Activated CD4-positive, alpha-beta T cell treated with anti-CD3 and anti-CD28 coated beads for 36 hours (primary cell): ENCODE results near the gene MRPL41. TPM values are rescaled to one million over a fixed set of nuclear protein-coding genes. Genes with fewer than 3 reads are reported as not detected.
A peak's percentile ranks its signal among the peaks of the same experiment; 100 is the strongest.
"Not testable (repeated sequence)": the region's sequence is repeated elsewhere in the genome, so short reads cannot be mapped to it uniquely, and the experiment has no call there.

Experiments used
- ATAC-seq: fragments of 200-7000 bp; cut with Tn5 transposase; one replicate; pipeline ENCODE4 v1.10.0; 2021; ENCODE audit warnings: mild to moderate bottlenecking, moderate library complexity
- CTCF ChIA-PET: fragments of 350-600 bp; sonication (Branson Sonifier 250); formaldehyde crosslinking; loops from one replicate; lab custom pipeline; 2021; ENCODE audit warnings: antibody characterized with exemption; lab: Charles Lee
- POLR2A ChIA-PET: fragments of 350-600 bp; sonication (Branson Sonifier 250); formaldehyde crosslinking; loops from one replicate; lab custom pipeline; 2021; ENCODE audit warnings: antibody characterized with exemption, inconsistent platforms; lab: Charles Lee
- DNase-seq: peaks from one replicate; pipeline ENCODE4 v3.0.0-alpha.2; 2020
- H3K27ac Mint-ChIP-seq: one replicate; pipeline ENCODE4 v1.8.0; 2021; ENCODE audit warnings: mixed read lengths
- H3K27me3 Mint-ChIP-seq: one replicate; pipeline ENCODE4 v1.8.0; 2021; ENCODE audit warnings: mixed read lengths
- H3K36me3 Mint-ChIP-seq: one replicate; pipeline ENCODE4 v1.8.0; 2021; ENCODE audit warnings: low read depth, mixed read lengths
- H3K4me1 Mint-ChIP-seq: one replicate; pipeline ENCODE4 v1.8.0; 2021; ENCODE audit warnings: mixed read lengths
- H3K4me3 Mint-ChIP-seq: one replicate; pipeline ENCODE4 v1.8.0; 2021; ENCODE audit warnings: mild to moderate bottlenecking, moderate library complexity, mixed read lengths
- H3K9me3 Mint-ChIP-seq: one replicate; pipeline ENCODE4 v1.8.0; 2021; ENCODE audit warnings: low read depth, mixed read lengths
- intact Hi-C, 2 experiments: fragments of 100-400 bp; cut with DNase I in 1 of 2; cut with micrococcal nuclease in 1 of 2; formaldehyde crosslinking; loops; one replicate each; pipeline versions ENCODE4 v1.14.2 to v1.15.1; 2022 to 2024; cut with DNase I, micrococcal nuclease
- total RNA-seq, 2 experiments: library from RNA; stranded (reverse); gene quantifications; one replicate each; pipeline ENCODE4 v1.2.3, GENCODE V29; 2021

MRPL41 gene
- total RNA-seq, 2 experiments from 2014 or later, result 20.9 to 26.8 TPM

GRCh38 chr9:137524161-137524980 is 27.3 kb upstream of the MRPL41 start:
- CTCF ChIA-PET, result interaction anchor here (0.7 to 1.0 kb wide), 5 partner anchors 8 to 99 kb away, joined by 3 to 5 read pairs (median 4); no protein-coding TSS in a partner anchor
- no peaks in the 10 kb centered on the region for H3K27me3 Mint-ChIP-seq
- peaks cover 2% of the 10 kb centered on the region for H3K4me1 Mint-ChIP-seq
- intact Hi-C loops, result loop anchor here (1.0 to 10.0 kb wide), 2 partner anchors 101 to 230 kb away; partner anchors contain the start of genes EXD3 (in 1 of the 2) and NOXA1 (in 1 of the 2)
- POLR2A ChIA-PET, result no interaction called here
- H3K27ac Mint-ChIP-seq, result no peak overlapping the region
- ATAC-seq (no peak), DNase-seq (no peak)
- no peaks in the 10 kb centered on the region for H3K9me3 Mint-ChIP-seq
- H3K36me3 Mint-ChIP-seq, result no peaks in the 10 kb centered on the region
- no peak overlapping the region for H3K4me3 Mint-ChIP-seq

- Mint-ChIP-seq H3K9me3 (no peaks in the 10 kb centered on the region), H3K4me3 (no peak overlapping the region), H3K27ac (no peak overlapping the region), H3K36me3 (no peaks in the 10 kb centered on the region), H3K4me1 (peaks cover 4% of the 10 kb centered on the region), H3K27me3 (no peaks in the 10 kb centered on the region)
- intact Hi-C loops, result loop anchor here (1.0 to 10.0 kb wide), 2 partner anchors 102 to 230 kb away; partner anchors contain the start of genes EXD3 (in 1 of the 2) and NOXA1 (in 1 of the 2)
- ChIA-PET CTCF (interaction anchor here (0.7 to 1.0 kb wide), 5 partner anchors 8 to 100 kb away, joined by 3 to 5 read pairs (median 4); no protein-coding TSS in a partner anchor), POLR2A (no interaction called here)
- no peak for ATAC-seq
- DNase-seq, result no peak
Measured at GRCh38 chr9:137524981-137525317, 26.7 kb upstream of the MRPL41 start.

- Mint-ChIP-seq H3K36me3 (no peaks in the 10 kb centered on the region), H3K9me3 (no peaks in the 10 kb centered on the region), H3K27me3 (no peaks in the 10 kb centered on the region), H3K27ac (no peak overlapping the region), H3K4me1 (peaks cover 16% of the 10 kb centered on the region), H3K4me3 (no peak overlapping the region)
- intact Hi-C loops, result no loop called here
- DNase-seq (no peak), ATAC-seq (no peak)
- ChIA-PET CTCF (interaction anchor here (0.7 kb wide), 1 partner anchor 803 kb away, joined by 3 read pairs; no protein-coding TSS in a partner anchor), POLR2A (no interaction called here)
Measured at GRCh38 chr9:137530331-137530730, 21.3 kb upstream of the MRPL41 start.

- intact Hi-C loops, result no loop called here
Measured at GRCh38 chr9:137531099-137531765, 20.4 kb upstream of the MRPL41 start.

GRCh38 chr9:137532891-137533468 is 18.7 kb upstream of the MRPL41 start:
- H3K36me3 Mint-ChIP-seq, result peaks cover 11% of the 10 kb centered on the region
- H3K27ac Mint-ChIP-seq, intact Hi-C loops, ATAC-seq, DNase-seq, H3K27me3 Mint-ChIP-seq, H3K9me3 Mint-ChIP-seq, H3K4me3 Mint-ChIP-seq, POLR2A ChIA-PET, CTCF ChIA-PET: not testable (repeated sequence)
- H3K4me1 Mint-ChIP-seq, result peaks cover 30% of the 10 kb centered on the region

More at GRCh38 chr9:137531099-137531765, 20.4 kb upstream of the MRPL41 start:
- peaks cover 18% of the 10 kb centered on the region for H3K4me1 Mint-ChIP-seq
- ATAC-seq (no peak), DNase-seq (no peak)
- no peaks in the 10 kb centered on the region for H3K27me3 Mint-ChIP-seq
- H3K36me3 Mint-ChIP-seq, result peaks cover 2% of the 10 kb centered on the region
- no peak overlapping the region for H3K27ac Mint-ChIP-seq
- H3K4me3 Mint-ChIP-seq, result no peak overlapping the region
- peaks cover 2% of the 10 kb centered on the region for H3K9me3 Mint-ChIP-seq
- CTCF ChIA-PET, result interaction anchor here (0.9 kb wide), 1 partner anchor 229 kb away, joined by 3 read pairs; the partner anchor contains the start of gene NRARP
- POLR2A ChIA-PET, result no interaction called here

GRCh38 chr9:137534256-137535119 is 17.2 kb upstream of the MRPL41 start:
- no peaks in the 10 kb centered on the region for H3K27me3 Mint-ChIP-seq
- ATAC-seq, result peak; percentile 86
- peaks cover 7% of the 10 kb centered on the region for H3K9me3 Mint-ChIP-seq
- intact Hi-C loops, result loop anchor here in 1 of 2 experiments (2.0 kb wide), 2 partner anchors 16 to 44 kb away; partner anchors contain the start of genes DPH7, MRPL41 and PNPLA7
- peak; percentile 32 for DNase-seq
- H3K27ac Mint-ChIP-seq, result peak overlapping the region; percentile 73
- ChIA-PET POLR2A (interaction anchor here (0.6 to 0.7 kb wide), 4 partner anchors 245 to 574 kb away, joined by 3 to 6 read pairs (median 4); no protein-coding TSS in a partner anchor), CTCF (interaction anchor here (0.6 to 1.8 kb wide), 8 partner anchors 9 to 1073 kb away, joined by 3 to 6 read pairs (median 4); partner anchors contain the start of gene PNPLA7)
- peaks cover 27% of the 10 kb centered on the region for H3K4me1 Mint-ChIP-seq
- peaks cover 11% of the 10 kb centered on the region for H3K36me3 Mint-ChIP-seq
- no peak overlapping the region for H3K4me3 Mint-ChIP-seq

GRCh38 chr9:137535120-137535428 is 16.6 kb upstream of the MRPL41 start:
- POLR2A ChIA-PET, result interaction anchor here (0.6 to 0.7 kb wide), 4 partner anchors 244 to 575 kb away, joined by 3 to 6 read pairs (median 4); no protein-coding TSS in a partner anchor
- Mint-ChIP-seq H3K36me3 (peaks cover 11% of the 10 kb centered on the region), H3K27ac (peak overlapping the region; percentile 73), H3K4me1 (peaks cover 26% of the 10 kb centered on the region), H3K4me3 (no peak overlapping the region), H3K27me3 (no peaks in the 10 kb centered on the region), H3K9me3 (peaks cover 7% of the 10 kb centered on the region)
- intact Hi-C loops, result loop anchor here in 1 of 2 experiments (2.0 kb wide), 2 partner anchors 16 to 44 kb away; partner anchors contain the start of genes DPH7, MRPL41 and PNPLA7
- DNase-seq, result no peak
- no peak for ATAC-seq
- CTCF ChIA-PET, result interaction anchor here (0.7 to 1.8 kb wide), 8 partner anchors 9 to 1073 kb away, joined by 3 to 6 read pairs (median 4); partner anchors contain the start of gene PNPLA7

- POLR2A ChIA-PET, H3K9me3 Mint-ChIP-seq, H3K27me3 Mint-ChIP-seq, ATAC-seq, intact Hi-C loops, CTCF ChIA-PET, H3K4me3 Mint-ChIP-seq: not testable (repeated sequence)
- DNase-seq, result peak; percentile 20
- Mint-ChIP-seq H3K4me1 (peaks cover 24% of the 10 kb centered on the region), H3K36me3 (peaks cover 11% of the 10 kb centered on the region), H3K27ac (peak overlapping the region; percentile 74)
Measured at GRCh38 chr9:137536594-137537131, 15.0 kb upstream of the MRPL41 start.

- ChIA-PET POLR2A (no interaction called here), CTCF (interaction anchor here (1.1 to 1.7 kb wide), 2 partner anchors 10 to 14 kb away, joined by 3 to 5 read pairs; partner anchors contain the start of gene MRPL41)
- Mint-ChIP-seq H3K36me3 (peaks cover 11% of the 10 kb centered on the region), H3K27ac (no peak overlapping the region), H3K27me3 (no peaks in the 10 kb centered on the region), H3K4me1 (peaks cover 24% of the 10 kb centered on the region), H3K9me3 (peaks cover 7% of the 10 kb centered on the region), H3K4me3 (no peak overlapping the region)
- ATAC-seq, result no peak
- intact Hi-C loops, result no loop called here
- no peak for DNase-seq
Measured at GRCh38 chr9:137538058-137538457, 13.6 kb upstream of the MRPL41 start.

GRCh38 chr9:137540536-137540935 is 11.1 kb upstream of the MRPL41 start:
- intact Hi-C loops, result no loop called here
- peaks cover 7% of the 10 kb centered on the region for H3K9me3 Mint-ChIP-seq
- POLR2A ChIA-PET, result no interaction called here
- no peak for DNase-seq
- H3K4me1 Mint-ChIP-seq, result peaks cover 15% of the 10 kb centered on the region
- H3K27ac Mint-ChIP-seq, result no peak overlapping the region
- no peaks in the 10 kb centered on the region for H3K27me3 Mint-ChIP-seq
- no peak overlapping the region for H3K4me3 Mint-ChIP-seq
- no peak for ATAC-seq
- CTCF ChIA-PET, result interaction anchor here (0.6 kb wide), 1 partner anchor 158 kb away, joined by 4 read pairs; no protein-coding TSS in a partner anchor
- H3K36me3 Mint-ChIP-seq, result peaks cover 11% of the 10 kb centered on the region
